Endothelial cell (in vitro differentiated cells): Measurements from ENCODE around the gene C1QTNF5. TPM values are rescaled to one million over a fixed set of nuclear protein-coding genes. Genes with fewer than 3 reads are reported as not detected.
A peak's percentile ranks its signal among the peaks of the same experiment; 100 is the strongest.

Experiments used
- DNase-seq: peaks from one replicate; pipeline ENCODE4 v3.0.0; 2021; ENCODE audit warnings: low spot score
- H3K27ac Mint-ChIP-seq: one replicate; pipeline ENCODE4 v1.8.0; 2021; ENCODE audit warnings: mixed read lengths, inconsistent platforms; ENCODE audit not compliant: unreplicated experiment
- H3K27me3 Mint-ChIP-seq: one replicate; pipeline ENCODE4 v1.8.0; 2021; ENCODE audit warnings: mild to moderate bottlenecking, moderate library complexity, mixed read lengths, inconsistent platforms; ENCODE audit not compliant: unreplicated experiment
- H3K36me3 Mint-ChIP-seq: one replicate; pipeline ENCODE4 v1.8.0; 2021; ENCODE audit warnings: mild to moderate bottlenecking, low read depth, mixed read lengths, inconsistent platforms; ENCODE audit not compliant: unreplicated experiment
- H3K4me1 Mint-ChIP-seq: one replicate; pipeline ENCODE4 v1.8.0; 2021; ENCODE audit warnings: mild to moderate bottlenecking, mixed read lengths, inconsistent platforms; ENCODE audit not compliant: unreplicated experiment
- H3K4me3 Mint-ChIP-seq: one replicate; pipeline ENCODE4 v1.8.0; 2021; ENCODE audit warnings: mild to moderate bottlenecking, mixed read lengths, inconsistent platforms; ENCODE audit not compliant: unreplicated experiment
- H3K9me3 Mint-ChIP-seq: one replicate; pipeline ENCODE4 v1.8.0; 2021; ENCODE audit warnings: mixed read lengths, inconsistent platforms; ENCODE audit not compliant: unreplicated experiment
- total RNA-seq: library from RNA; stranded (reverse); fragmentation: NEBNext Ultra II Directional; extraction: Animal tissue kit (Norgen Biotek cat#: 25700); gene quantifications from one replicate; pipeline ENCODE4 v1.2.1, GENCODE V29; 2021; ENCODE audit not compliant: unreplicated experiment
- TF ChIP-seq, protein P1 (sequence below): fragments of 200-600 bp; sonication (generic); IDR thresholded peaks from one replicate; pipeline ENCODE4 v1.5.0; 2021; ENCODE audit warnings: antibody characterized with exemption; ENCODE audit not compliant: unreplicated experiment

C1QTNF5 gene
- total RNA-seq, 1 donor from 2014 or later: 26.0 TPM

DNA sequence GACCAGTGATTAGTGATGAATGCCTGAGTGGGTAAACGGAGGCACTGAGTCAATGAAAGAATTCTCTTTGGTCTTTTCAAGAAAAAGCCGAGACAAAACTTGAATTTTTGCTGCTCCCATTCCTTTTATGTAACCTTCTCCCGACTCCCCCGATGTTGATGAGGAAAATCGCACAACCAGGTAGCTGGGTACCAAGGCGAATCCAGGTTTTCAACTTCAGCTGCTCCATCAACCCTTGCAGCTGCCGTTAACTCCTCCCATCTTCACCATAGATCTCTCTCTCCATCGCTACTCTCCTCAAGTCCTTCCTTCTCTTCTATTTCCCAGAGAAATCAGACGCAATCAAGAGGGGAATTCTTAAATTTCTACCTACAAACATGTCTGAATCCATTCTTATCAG lies 41.4 kb upstream of the C1QTNF5 start:
- no peak overlapping the region for H3K4me3 Mint-ChIP-seq
- no peaks in the 10 kb centered on the region for H3K9me3 Mint-ChIP-seq
- H3K36me3 Mint-ChIP-seq: no peaks in the 10 kb centered on the region
- peaks cover 11% of the 10 kb centered on the region for H3K4me1 Mint-ChIP-seq
- peaks cover 3% of the 10 kb centered on the region for H3K27me3 Mint-ChIP-seq
- TF ChIP-seq, protein P1, sequence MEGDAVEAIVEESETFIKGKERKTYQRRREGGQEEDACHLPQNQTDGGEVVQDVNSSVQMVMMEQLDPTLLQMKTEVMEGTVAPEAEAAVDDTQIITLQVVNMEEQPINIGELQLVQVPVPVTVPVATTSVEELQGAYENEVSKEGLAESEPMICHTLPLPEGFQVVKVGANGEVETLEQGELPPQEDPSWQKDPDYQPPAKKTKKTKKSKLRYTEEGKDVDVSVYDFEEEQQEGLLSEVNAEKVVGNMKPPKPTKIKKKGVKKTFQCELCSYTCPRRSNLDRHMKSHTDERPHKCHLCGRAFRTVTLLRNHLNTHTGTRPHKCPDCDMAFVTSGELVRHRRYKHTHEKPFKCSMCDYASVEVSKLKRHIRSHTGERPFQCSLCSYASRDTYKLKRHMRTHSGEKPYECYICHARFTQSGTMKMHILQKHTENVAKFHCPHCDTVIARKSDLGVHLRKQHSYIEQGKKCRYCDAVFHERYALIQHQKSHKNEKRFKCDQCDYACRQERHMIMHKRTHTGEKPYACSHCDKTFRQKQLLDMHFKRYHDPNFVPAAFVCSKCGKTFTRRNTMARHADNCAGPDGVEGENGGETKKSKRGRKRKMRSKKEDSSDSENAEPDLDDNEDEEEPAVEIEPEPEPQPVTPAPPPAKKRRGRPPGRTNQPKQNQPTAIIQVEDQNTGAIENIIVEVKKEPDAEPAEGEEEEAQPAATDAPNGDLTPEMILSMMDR: no peak
- H3K27ac Mint-ChIP-seq: no peak overlapping the region
- no peak for DNase-seq

DNA sequence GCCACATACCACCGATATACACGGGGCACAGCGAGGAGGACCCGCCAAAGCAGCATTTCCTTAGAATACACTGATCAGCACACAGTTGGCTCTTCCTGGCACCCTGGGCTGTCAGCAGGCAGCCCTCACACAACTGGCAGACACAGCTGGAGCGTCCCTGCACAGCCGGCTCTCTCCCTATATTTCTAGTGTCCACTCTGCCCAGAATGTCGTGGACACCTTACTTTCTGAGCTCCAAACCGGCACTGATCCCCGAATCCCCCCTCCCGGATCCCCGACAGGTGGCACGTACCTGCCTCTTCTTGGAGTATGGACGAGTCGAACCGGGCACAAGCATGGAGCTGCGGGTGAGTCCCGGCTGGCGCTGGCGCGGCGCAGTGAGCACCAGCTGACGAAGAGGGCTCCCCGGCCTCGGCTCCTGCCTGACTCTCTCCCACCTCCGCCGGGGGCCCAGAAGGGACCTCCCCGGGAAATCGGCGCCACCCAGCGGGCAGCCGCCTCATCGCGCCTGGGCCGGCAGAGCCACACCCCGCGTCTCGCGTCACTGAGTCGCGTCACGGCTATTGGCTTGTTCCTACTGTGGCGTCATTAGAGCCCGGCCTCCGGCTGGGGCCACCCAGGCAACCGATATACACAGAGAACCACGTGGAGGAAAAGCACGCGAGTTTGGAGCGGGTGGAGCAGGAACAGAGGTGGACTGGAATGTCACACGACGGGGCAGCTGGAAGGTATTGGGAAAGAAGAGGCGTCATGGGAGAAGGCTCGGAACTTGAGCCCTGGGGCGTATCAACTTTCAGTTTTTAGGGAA lies 40.7 kb upstream of the C1QTNF5 start, which contains the start of gene USP2:
USP2 (minus strand) TSS at position 510 of the 808 bp plus-strand sequence. CDS start 8,210 bp downstream, outside the sequence.
- H3K36me3 Mint-ChIP-seq: no peaks in the 10 kb centered on the region
- TF ChIP-seq, protein P1: peak; percentile 91
- no peak within 1 kb of the TSS for H3K4me3 Mint-ChIP-seq
- H3K9me3 Mint-ChIP-seq: no peaks in the 10 kb centered on the region
- DNase-seq: peak; percentile 100
- H3K4me1 Mint-ChIP-seq: peaks cover 15% of the 10 kb centered on the region
- peak within 1 kb of the TSS; percentile 20 for H3K27ac Mint-ChIP-seq
- H3K27me3 Mint-ChIP-seq: peaks cover 3% of the 10 kb centered on the region

DNA sequence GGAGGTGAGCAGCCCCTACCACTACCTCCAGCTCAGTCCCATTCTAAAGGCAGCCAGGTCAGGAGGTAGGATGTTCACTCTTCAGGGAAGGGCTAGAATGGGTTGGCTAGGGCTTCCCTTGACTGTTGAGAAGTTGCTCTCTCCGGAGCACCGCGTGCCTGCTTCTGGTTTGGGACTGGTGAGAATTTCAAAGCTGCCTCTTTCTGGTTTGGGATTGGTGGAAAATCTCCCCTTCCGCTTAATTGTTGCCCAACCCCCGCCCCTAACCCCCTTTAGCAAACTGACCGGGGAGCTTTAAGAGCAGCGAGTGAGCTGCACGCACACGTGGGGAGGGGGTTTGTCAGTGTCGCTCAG lies 40.1 kb upstream of the C1QTNF5 start:
- no peak for DNase-seq
- Mint-ChIP-seq H3K9me3 (no peaks in the 10 kb centered on the region), H3K4me1 (peaks cover 15% of the 10 kb centered on the region), H3K27ac (peak overlapping the region; percentile 20), H3K4me3 (no peak overlapping the region), H3K27me3 (peaks cover 3% of the 10 kb centered on the region), H3K36me3 (no peaks in the 10 kb centered on the region)
- TF ChIP-seq, protein P1: no peak

DNA sequence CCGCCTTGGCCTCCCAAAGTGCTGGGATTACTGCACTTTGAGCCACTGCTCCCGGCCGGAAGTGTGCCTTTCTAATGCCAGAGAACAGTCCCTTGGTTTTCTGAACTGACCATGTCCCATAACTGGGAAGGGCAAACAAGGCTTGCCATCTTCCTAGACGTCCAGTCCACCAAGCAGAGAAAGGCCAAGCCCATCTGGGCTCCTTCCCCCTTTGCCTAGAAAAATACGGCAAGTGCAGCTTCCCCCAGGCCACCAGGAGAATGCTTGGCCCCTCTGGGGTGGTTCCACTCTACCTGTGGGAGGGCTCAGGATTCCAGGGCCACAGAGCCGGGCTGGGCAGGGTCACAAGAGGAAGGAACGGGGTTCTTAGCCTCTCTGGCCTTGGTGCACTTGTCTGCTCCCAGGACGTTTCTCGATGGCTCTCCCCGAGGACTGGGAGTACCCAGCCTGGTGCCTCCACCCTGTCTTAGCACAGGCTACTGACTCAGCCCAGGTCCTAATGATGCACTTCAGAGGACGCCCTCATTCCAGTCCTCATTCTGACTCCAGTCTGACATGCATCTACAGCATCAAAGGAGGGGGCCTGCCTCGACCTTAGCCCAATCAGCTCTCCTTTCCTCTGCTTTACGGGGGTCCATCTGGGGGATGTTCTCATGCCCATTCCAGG lies 39.6 kb upstream of the C1QTNF5 start:
- TF ChIP-seq, protein P1: no peak
- H3K36me3 Mint-ChIP-seq: no peaks in the 10 kb centered on the region
- no peak overlapping the region for H3K27ac Mint-ChIP-seq
- no peak for DNase-seq
- no peaks in the 10 kb centered on the region for H3K9me3 Mint-ChIP-seq
- H3K4me1 Mint-ChIP-seq: peaks cover 15% of the 10 kb centered on the region
- no peak overlapping the region for H3K4me3 Mint-ChIP-seq
- peaks cover 3% of the 10 kb centered on the region for H3K27me3 Mint-ChIP-seq

DNA sequence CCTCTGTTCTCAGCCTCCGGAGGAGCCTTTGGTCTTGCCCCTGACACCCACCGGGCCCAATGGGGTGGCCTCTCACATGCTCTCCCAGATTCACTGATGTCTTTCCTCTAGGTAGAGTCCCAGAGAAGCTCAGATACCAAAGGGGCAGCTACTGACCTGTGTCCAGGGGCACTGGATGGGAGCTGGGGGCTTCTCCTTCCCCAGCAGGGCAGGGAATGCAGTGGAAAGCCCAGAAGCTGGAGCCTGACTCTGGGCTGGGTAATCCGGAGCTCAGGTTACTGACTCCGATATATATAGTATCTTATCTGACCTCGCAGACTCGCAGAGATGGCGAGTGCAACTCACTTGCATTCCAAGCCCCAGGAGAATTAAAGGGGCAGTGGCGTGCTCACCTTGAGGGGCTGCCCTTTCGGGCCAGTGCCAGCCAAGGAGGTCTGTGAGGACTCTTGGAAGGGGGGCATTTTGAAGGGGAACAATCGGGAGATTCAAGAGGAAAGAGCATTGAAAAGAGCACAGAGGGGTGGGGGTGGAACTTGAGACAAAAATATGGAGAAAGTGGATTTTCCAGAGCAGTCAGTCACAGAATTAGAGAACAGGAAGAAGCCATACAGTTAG lies 38.3 kb upstream of the C1QTNF5 start:
- TF ChIP-seq, protein P1: no peak
- DNase-seq: no peak
- Mint-ChIP-seq H3K9me3 (no peaks in the 10 kb centered on the region), H3K27me3 (peaks cover 3% of the 10 kb centered on the region), H3K4me3 (no peak overlapping the region), H3K27ac (no peak overlapping the region), H3K4me1 (peaks cover 15% of the 10 kb centered on the region), H3K36me3 (no peaks in the 10 kb centered on the region)
